ENCODE data around the gene PTPN11.

DNA sequence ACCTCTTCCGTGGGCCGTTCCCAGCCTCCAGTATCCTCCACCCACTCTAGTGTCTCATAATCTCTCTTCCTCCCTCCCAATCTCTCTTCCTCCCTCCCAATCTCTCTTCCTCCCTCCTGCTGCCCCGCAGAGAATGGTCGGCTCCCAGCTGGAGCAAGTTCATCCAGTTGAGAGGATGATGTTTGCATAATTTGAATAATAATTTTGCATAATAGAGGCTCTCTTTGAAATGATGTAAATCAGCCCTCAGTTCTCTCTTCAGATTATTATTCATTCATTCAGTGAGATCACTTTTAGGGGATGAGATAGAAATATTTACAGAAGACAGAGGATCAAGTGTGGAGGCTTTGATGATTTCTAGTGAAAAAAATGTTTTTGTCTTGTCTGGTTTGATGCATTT lies 125.0 kb downstream of the PTPN11 start:
- TF ChIP-seq, protein P1, sequence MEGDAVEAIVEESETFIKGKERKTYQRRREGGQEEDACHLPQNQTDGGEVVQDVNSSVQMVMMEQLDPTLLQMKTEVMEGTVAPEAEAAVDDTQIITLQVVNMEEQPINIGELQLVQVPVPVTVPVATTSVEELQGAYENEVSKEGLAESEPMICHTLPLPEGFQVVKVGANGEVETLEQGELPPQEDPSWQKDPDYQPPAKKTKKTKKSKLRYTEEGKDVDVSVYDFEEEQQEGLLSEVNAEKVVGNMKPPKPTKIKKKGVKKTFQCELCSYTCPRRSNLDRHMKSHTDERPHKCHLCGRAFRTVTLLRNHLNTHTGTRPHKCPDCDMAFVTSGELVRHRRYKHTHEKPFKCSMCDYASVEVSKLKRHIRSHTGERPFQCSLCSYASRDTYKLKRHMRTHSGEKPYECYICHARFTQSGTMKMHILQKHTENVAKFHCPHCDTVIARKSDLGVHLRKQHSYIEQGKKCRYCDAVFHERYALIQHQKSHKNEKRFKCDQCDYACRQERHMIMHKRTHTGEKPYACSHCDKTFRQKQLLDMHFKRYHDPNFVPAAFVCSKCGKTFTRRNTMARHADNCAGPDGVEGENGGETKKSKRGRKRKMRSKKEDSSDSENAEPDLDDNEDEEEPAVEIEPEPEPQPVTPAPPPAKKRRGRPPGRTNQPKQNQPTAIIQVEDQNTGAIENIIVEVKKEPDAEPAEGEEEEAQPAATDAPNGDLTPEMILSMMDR (IDR thresholded peaks at IDR 0.05), result no peak
- no peak for TF ChIP-seq POLR2A (IDR thresholded peaks at IDR 0.05)

Data from esophagus squamous epithelium (tissue), 4 donors.